DND-41 (cell line): ENCODE measurements around the gene GAB1.

ENCODE experiments used
- ATAC-seq: fragments of 200-7000 bp; cut with Tn5 transposase; 3 replicates; pipeline ENCODE4 v1.9.1; 2021; ENCODE audit warnings: low read depth; ENCODE audit not compliant: insufficient read depth
- DNase-seq: peaks from one replicate; pipeline ENCODE4 v3.0.0-alpha.2; 2020
- H2AFZ ChIP-seq: 2 replicates; pipeline ENCODE4 v1.6.0; 2012; ENCODE audit warnings: low read depth, low read length
- H3K27ac ChIP-seq: 2 replicates; pipeline ENCODE4 v1.5.1; 2012; ENCODE audit warnings: low read length, inconsistent platforms
- H3K27me3 ChIP-seq: fragments of 200-600 bp; sonication (generic); 2 replicates; pipeline ENCODE4 v1.6.0; 2012; ENCODE audit warnings: low read length, mild to moderate bottlenecking, inconsistent platforms; ENCODE audit not compliant: insufficient read depth, poor library complexity
- H3K36me3 ChIP-seq: 2 replicates; pipeline ENCODE4 v1.5.1; 2012; ENCODE audit warnings: low read length, inconsistent platforms; ENCODE audit not compliant: insufficient read depth
- H3K4me1 ChIP-seq: 2 replicates; pipeline ENCODE4 v1.5.1; 2012; ENCODE audit warnings: mild to moderate bottlenecking, low read length; ENCODE audit not compliant: insufficient read depth
- H3K4me2 ChIP-seq: 2 replicates; pipeline ENCODE4 v1.6.0; 2012; ENCODE audit warnings: mild to moderate bottlenecking, moderate library complexity, low read length, inconsistent platforms; ENCODE audit not compliant: insufficient read depth
- H3K4me3 ChIP-seq, 2 experiments: fragments of 200-600 bp in 1 of 2; shearing (Covaris generic) in 1 of 2; 2 replicates each; pipeline ENCODE4 v1.5.1; 2012 to 2016; ENCODE audit warnings: inconsistent platforms in 2 of 2, low read length in 2 of 2, mild to moderate bottlenecking in 2 of 2, low read depth in 1 of 2, moderate library complexity in 1 of 2
- H3K79me2 ChIP-seq: 2 replicates; pipeline ENCODE4 v1.6.0; 2012; ENCODE audit warnings: low read length, inconsistent platforms; ENCODE audit not compliant: insufficient read depth
- H3K9ac ChIP-seq: 2 replicates; pipeline ENCODE4 v1.6.0; 2012; ENCODE audit warnings: low read depth, mild to moderate bottlenecking, inconsistent platforms, low read length, moderate library complexity
- H3K9me3 ChIP-seq: 2 replicates; pipeline ENCODE4 v1.5.1; 2012; ENCODE audit warnings: low read length, moderate library complexity, mild to moderate bottlenecking, inconsistent platforms; ENCODE audit not compliant: insufficient read depth, severe bottlenecking
- H4K20me1 ChIP-seq: 2 replicates; pipeline ENCODE4 v1.6.0; 2012; ENCODE audit warnings: low read length; ENCODE audit not compliant: insufficient read depth
- CTCF ChIP-seq: IDR thresholded peaks from 2 replicates; pipeline ENCODE4 v1.5.1; 2012; ENCODE audit warnings: borderline replicate concordance, low read length, moderate library complexity, mild to moderate bottlenecking; ENCODE audit not compliant: poor library complexity, severe bottlenecking; ENCODE audit errors: extremely low read depth
- EZH2 ChIP-seq: IDR thresholded peaks from 3 replicates; pipeline ENCODE4 v1.6.1; 2012; ENCODE audit warnings: borderline replicate concordance, low read depth, mild to moderate bottlenecking, moderate library complexity, low read length, inconsistent platforms; ENCODE audit not compliant: severe bottlenecking

GAB1 gene

GRCh38 chr4:143360838-143361625 is 24.4 kb downstream of the GAB1 start:
- H3K9me3 ChIP-seq: no peaks in the 10 kb centered on the region
- no peak overlapping the region for H3K4me2 ChIP-seq
- peaks cover 3% of the 10 kb centered on the region for H3K27me3 ChIP-seq
- no peak overlapping the region for H3K9ac ChIP-seq
- H3K4me1 ChIP-seq: peaks cover 13% of the 10 kb centered on the region
- H2AFZ ChIP-seq: no peak overlapping the region
- H3K4me3 ChIP-seq: no peak overlapping the region
- ATAC-seq (no peak), DNase-seq (no peak)
- H3K36me3 ChIP-seq: no peaks in the 10 kb centered on the region
- no peaks in the 10 kb centered on the region for H3K79me2 ChIP-seq
- H3K27ac ChIP-seq: no peak overlapping the region
- no peaks in the 10 kb centered on the region for H4K20me1 ChIP-seq
- TF ChIP-seq EZH2 (no peak), CTCF (no peak)

GRCh38 chr4:143362349-143363046 is 25.8 kb downstream of the GAB1 start:
- Histone ChIP-seq H3K36me3 (no peaks in the 10 kb centered on the region), H3K27me3 (no peaks in the 10 kb centered on the region), H3K27ac (no peak overlapping the region), H4K20me1 (no peaks in the 10 kb centered on the region), H3K4me2 (no peak overlapping the region), H2AFZ (no peak overlapping the region), H3K4me3 (no peak overlapping the region), H3K4me1 (peaks cover 13% of the 10 kb centered on the region), H3K9ac (no peak overlapping the region), H3K9me3 (no peaks in the 10 kb centered on the region), H3K79me2 (no peaks in the 10 kb centered on the region)
- ATAC-seq (no peak), DNase-seq (no peak)
- TF ChIP-seq CTCF (no peak), EZH2 (no peak)

- H3K4me3 ChIP-seq: no peak overlapping the region
- no peaks in the 10 kb centered on the region for H3K27me3 ChIP-seq
- H3K79me2 ChIP-seq: no peaks in the 10 kb centered on the region
- H3K36me3 ChIP-seq: no peaks in the 10 kb centered on the region
- ATAC-seq: no peak
- peaks cover 13% of the 10 kb centered on the region for H3K4me1 ChIP-seq
- no peak overlapping the region for H2AFZ ChIP-seq
- H4K20me1 ChIP-seq: no peaks in the 10 kb centered on the region
- DNase-seq: no peak
- H3K9me3 ChIP-seq: no peaks in the 10 kb centered on the region
- TF ChIP-seq EZH2: no peak
- no peak overlapping the region for H3K27ac ChIP-seq
- no peak overlapping the region for H3K4me2 ChIP-seq
- H3K9ac ChIP-seq: no peak overlapping the region
These were observed 26.7 kb downstream of the GAB1 start for GRCh38 chr4:143363332-143363731.

GRCh38 chr4:143364063-143364462 is 27.4 kb downstream of the GAB1 start:
- Histone ChIP-seq H2AFZ (no peak overlapping the region), H3K79me2 (no peaks in the 10 kb centered on the region), H3K9ac (no peak overlapping the region), H3K36me3 (no peaks in the 10 kb centered on the region), H3K4me1 (peaks cover 7% of the 10 kb centered on the region), H3K9me3 (no peaks in the 10 kb centered on the region), H3K27ac (no peak overlapping the region), H3K4me3 (no peak overlapping the region), H3K4me2 (no peak overlapping the region), H4K20me1 (no peaks in the 10 kb centered on the region), H3K27me3 (no peaks in the 10 kb centered on the region)
- ATAC-seq: no peak
- TF ChIP-seq CTCF (no peak), EZH2 (no peak)
- DNase-seq: no peak
